ENCODE data around the gene MAP2K3.
A peak's percentile ranks its signal among the peaks of the same experiment; 100 is the strongest.

The MAP2K3 gene

GRCh38 chr17:21284319-21285163 is at the start of gene MAP2K3:
TSS of gene MAP2K3 (plus strand) at chr17:21284711. CDS start at chr17:21284921, 210 bp downstream.
- peak; percentile 90 to 98 for DNase-seq

DNA sequence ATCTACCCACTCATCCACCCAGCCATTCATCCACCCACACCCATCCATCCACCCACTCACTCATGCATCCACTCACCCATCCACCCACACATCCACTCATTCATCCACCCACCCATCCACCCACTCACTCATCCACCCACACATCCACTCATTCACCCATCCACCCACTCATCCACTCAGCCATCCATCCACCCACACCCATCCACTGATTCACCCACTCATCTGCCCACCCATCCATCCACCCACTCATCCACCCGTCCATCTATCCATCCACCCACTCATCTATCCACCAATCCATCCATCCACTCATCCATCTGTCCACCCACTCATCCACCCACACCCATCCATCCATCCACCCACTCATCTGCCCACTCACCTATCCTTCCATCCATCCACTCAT is 48.6 kb upstream of the MAP2K3 start:
- DNase-seq = no peak

GRCh38 chr17:21239680-21240368 is 44.7 kb upstream of the MAP2K3 start:
- DNase-seq = no peak

- no peak for DNase-seq
These were observed 44.0 kb upstream of the MAP2K3 start for GRCh38 chr17:21240369-21241055.

- no peak for DNase-seq
These were observed 42.9 kb upstream of the MAP2K3 start for GRCh38 chr17:21241564-21241963.

GRCh38 chr17:21242026-21242697 is 42.3 kb upstream of the MAP2K3 start:
- DNase-seq = no peak

DNA sequence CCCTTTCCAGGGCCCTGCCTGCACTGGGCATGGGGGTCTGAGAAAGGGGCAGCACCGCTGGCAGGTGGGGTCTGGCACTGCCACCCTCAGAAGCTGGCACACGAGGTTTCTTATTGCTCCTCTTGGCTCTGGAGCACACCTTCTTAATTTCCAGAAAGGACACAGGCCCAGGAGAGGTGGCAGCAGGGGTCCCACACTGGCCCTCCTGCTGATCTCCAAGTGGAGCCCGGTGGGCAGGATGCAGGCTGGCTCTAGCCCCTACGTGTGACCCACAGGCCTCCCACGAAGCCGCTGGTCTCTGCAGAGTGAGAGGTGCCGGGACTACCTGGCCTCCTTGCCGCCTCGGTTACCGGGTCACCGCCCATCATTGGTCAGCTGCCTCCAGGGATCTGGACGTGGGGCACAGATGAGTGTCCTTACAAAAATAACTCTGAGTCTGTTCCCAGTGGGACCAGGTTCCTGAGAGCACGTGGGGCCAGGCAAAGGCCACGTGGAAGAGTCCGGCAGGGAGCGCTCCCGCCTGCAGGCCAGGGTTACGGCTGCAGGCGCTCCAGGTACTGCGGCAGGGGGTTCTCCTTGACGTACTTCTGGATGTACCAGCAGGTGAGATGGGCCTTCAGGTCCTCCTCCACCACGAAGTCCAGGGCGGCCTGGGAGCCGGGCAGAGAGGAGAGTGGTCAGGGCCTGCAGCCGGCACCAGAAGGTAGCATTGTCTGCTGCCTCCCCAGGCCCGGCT is 41.6 kb upstream of the MAP2K3 start:
- no peak for DNase-seq

DNA sequence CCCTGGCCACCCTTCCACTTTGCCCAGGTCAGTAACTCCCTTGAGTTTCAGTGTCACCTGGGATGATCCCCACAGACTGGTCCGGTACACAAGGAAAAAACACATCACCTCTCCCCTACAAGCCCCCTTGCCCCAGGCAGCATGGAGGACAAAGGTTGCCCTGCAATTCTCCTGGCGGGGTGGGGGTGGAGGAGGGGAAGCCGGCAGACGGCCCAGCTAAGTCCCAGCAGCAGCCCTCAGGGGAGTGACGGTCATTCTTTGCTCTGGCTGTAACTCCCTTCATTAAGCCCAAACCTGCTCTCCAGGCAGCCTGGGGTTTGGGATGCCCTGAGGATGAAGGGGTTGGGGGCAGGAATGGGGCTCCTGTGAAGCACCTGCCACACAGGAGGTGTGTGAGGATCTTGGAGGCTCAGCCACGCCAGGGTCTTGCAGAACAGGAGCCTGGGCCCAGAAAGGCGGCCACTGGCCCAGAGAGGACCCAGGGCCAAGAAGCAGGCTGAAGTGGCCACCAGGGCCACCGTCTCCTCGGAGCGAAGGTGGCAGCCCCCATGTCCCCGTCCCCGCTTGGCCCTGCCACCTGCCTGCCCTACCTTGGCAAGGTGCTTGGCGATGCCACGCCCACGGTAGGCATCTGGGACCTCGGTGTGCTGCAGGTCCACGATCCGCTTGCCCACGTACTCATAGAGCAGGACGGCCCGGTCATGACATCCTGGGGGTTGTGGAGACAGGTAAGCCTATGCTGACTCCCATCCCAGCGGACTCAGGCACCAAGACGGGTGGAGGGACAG is 40.8 kb upstream of the MAP2K3 start:
- DNase-seq = no peak

- DNase-seq = no peak
These were observed 38.8 kb upstream of the MAP2K3 start for GRCh38 chr17:21245639-21246084.

DNA sequence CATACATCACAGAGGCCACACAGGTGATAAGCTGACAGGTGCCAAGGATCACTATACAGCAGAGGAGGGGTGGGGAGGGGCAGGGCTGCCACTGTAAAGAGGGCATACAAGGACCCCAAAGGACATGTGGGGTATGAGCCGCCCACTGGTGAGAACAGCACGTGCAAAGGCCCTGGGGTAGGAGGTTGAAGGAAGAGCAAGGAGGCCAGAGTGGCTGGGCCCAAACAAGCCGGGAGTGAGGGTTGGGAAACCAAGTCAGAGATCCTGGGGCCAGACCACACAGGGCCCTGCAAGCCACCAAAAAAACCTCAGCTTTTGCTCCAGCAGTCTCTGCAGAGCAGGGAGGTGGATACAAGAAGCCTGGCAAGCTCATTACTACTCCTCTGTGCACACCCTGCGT is 37.8 kb upstream of the MAP2K3 start:
- DNase-seq = no peak

- DNase-seq = no peak
These were observed 36.8 kb upstream of the MAP2K3 start for GRCh38 chr17:21247552-21248258.

DNA sequence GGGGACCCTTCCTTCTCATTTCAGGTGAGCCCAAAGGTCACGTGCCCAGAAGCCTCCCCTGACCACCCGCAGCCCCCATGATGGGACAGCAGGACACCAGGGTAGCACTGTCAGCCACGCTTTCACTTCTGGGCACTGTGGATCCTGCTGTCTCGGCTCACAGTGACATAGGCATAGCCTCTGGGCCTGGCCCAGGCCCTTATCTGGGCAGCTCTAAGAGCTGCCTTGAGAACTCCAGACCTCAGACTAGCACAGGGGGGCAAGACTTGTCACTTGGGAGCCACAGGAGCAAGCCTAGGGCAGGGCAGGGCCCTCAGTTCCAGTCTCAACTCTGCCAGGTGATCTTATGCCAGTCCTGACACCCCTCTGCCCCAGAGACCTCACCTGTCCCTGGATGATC is 36.0 kb upstream of the MAP2K3 start:
- no peak for DNase-seq

DNA sequence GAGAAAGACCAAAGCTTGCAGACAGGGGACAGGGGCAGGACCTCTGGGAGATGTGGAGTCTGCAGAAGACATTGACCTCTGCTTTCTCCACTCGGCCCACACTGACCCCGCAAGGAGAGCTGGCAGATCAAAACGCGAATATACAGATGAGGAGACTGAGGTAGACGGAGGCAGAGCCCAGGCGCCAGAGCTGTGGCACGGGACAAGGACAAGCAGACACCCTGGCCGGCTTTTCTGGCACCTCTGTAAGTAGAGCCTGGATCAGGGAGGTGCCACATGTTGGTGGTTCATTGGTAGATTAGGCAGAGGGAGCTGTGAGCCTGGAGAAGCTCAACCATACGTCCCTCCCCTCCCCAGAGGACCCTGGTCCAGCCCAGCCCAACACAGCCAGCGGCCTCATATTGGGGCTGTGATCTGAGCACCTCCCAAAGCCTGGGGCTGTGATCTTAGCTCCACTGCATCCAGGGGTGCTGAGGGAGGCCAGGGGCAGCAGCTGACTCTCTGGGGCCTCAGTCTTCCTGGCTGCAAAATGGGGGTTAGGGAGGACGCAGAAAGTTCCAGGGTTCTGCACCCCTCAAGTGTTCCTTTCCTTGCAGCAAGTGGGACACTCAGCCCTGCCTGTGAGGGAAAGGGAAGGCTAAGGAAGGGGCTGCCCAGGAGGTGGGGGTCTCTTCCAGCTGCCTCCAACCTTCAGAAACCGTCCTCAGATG is 35.3 kb upstream of the MAP2K3 start:
- DNase-seq = no peak

GRCh38 chr17:21249920-21250703 is 34.4 kb upstream of the MAP2K3 start:
- no peak for DNase-seq

DNA sequence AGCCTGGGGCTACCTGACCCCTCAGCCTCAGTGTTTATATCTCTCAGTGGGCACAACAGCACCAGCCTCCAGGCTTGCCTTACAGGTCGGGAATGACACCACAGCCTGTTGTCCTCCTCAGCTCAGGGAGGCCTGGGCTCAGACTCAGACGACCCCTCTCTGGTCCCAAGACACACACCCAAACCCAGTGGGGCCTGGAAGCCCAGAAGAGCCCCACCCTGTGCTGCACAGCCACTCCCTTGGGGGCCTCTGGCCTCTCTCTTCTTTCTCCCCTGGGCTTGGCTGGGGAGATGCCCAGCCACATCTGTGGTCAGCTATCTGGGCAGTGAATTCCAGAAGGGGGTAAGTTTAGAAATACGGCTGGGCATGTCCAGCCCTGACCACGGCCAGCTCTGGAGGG is 33.7 kb upstream of the MAP2K3 start:
- DNase-seq = no peak

DNA sequence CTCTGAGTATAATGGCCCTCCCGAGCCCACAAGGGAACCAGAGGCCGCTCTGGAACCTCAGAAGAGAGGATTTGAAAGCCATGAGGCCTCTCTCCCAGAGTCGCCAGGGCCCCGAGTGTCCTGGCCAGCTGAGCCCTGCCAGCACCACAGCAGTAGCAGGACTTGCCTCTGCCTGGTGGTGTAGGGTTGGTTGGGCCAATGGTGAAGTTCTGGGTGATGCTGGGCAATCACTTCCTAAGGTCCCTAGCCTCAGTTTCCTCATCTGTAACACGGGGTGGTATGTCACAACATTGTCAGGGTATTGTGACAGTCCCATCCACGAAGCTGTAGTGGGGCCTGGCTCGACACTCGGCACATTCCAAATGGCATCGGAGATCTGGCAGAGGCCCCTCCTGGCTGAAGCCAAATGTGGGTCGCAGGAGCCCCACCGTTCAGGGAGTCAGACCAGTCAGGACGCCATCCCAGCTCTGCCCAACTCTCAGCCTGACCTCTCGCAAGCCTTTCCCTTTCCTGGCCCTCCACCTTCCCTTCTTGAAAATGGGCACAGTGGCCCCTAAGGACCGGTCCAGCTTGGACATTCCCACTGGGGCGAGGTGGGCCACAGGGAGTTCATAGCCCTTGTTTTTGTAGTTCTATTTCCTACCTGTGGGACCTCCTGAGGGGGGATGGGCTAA is 33.0 kb upstream of the MAP2K3 start:
- DNase-seq = no peak

DNA sequence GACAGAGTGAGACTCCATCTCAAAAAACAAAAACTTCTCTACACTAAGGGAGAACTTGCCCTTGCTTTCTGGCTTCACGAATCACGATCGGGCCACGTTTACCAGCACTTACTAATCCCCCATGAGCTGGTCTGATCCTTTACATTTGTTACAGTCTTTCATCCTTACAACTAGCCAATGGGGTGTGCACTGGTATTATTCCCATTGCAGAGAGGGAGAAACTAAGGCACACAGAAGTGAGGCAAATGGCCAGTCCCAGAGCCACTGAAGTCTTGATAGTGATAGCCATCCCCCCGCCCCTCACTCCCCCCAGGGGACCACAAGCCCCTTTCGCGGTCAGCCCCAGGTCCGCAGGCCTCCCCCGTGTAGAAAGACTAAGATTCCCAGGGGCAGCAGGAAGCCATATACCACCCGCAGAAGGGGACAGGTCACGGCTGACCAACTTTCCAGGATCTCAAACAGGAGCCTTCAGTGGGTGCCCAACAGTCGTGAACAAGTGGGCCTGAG is 32.2 kb upstream of the MAP2K3 start:
- DNase-seq = no peak

All from NCI-H446 (cell line).